Colonic mucosa (tissue), 4 donors: ENCODE data around the gene KIF19. TPM values are rescaled to one million over a fixed set of nuclear protein-coding genes. Genes with fewer than 3 reads are reported as not detected.

Source experiments
- DNase-seq: peaks from one replicate; pipeline ENCODE4 v3.0.0-alpha.2; 2020
- H3K27ac ChIP-seq: fragments of 200-600 bp; one replicate; pipeline ENCODE4 v1.8.0; 2021
- H3K27me3 ChIP-seq: fragments of 200-600 bp; one replicate; pipeline ENCODE4 v1.8.0; 2021
- H3K36me3 ChIP-seq: fragments of 200-600 bp; one replicate; pipeline ENCODE4 v1.8.0; 2021
- H3K4me1 ChIP-seq: fragments of 200-600 bp; one replicate; pipeline ENCODE4 v1.8.0; 2021; ENCODE audit warnings: mild to moderate bottlenecking
- H3K4me3 ChIP-seq: fragments of 200-600 bp; one replicate; pipeline ENCODE4 v1.8.0; 2021
- H3K9ac ChIP-seq, 2 donors: one replicate each; pipeline ENCODE4 v1.7.0; 2013; ENCODE audit warnings: control low read depth in 2 of 2, low read depth in 2 of 2, low read length in 2 of 2
- H3K9me3 ChIP-seq: fragments of 200-600 bp; one replicate; pipeline ENCODE4 v1.8.0; 2021
- CTCF ChIP-seq: fragments of 200-600 bp; IDR thresholded peaks from one replicate; pipeline ENCODE4 v1.8.0; 2022; ENCODE audit warnings: antibody characterized with exemption, mild to moderate bottlenecking
- intact Hi-C: fragments of 100-400 bp; cut with DNase I; formaldehyde crosslinking; loops from one replicate; pipeline ENCODE4 v1.14.1; 2022
- total RNA-seq, 2 donors: library from RNA; stranded (reverse); fragmentation: NEBNext Ultra II Directional in 1 of 2; extraction: Animal tissue kit (Norgen Biotek cat#: 25700) in 1 of 2; gene quantifications; one replicate each; pipeline ENCODE4 v1.2.1, GENCODE V29; 2021
- donor health status: healthy.
- donor health status: DM: no; HTN: no; CAD: no.
- donor health status: DM: no; HTN: no; CAD: no.

KIF19 gene
- total RNA-seq, 2 donors from 2014 or later = 2.6 to 3.2 TPM

- no peak for TF ChIP-seq CTCF
- DNase-seq = peak; percentile 67
- no peak overlapping the region for H3K4me3 ChIP-seq
- H3K9me3 ChIP-seq = no peaks in the 10 kb centered on the region
- intact Hi-C loops = no loop called here
- no peaks in the 10 kb centered on the region for H3K36me3 ChIP-seq
- peak overlapping the region in 1 of 2 donors; percentile 68 for H3K9ac ChIP-seq
- peaks cover 23% of the 10 kb centered on the region for H3K4me1 ChIP-seq
- H3K27me3 ChIP-seq = no peaks in the 10 kb centered on the region
- H3K27ac ChIP-seq = peak overlapping the region; percentile 88
Observed at GRCh38 chr17:74380959-74381808, 55.2 kb downstream of the KIF19 start.

- DNase-seq = no peak
- Histone ChIP-seq H3K4me1 (peaks cover 32% of the 10 kb centered on the region), H3K36me3 (no peaks in the 10 kb centered on the region), H3K27ac (no peak overlapping the region), H3K9ac (no peak overlapping the region), H3K4me3 (no peak overlapping the region), H3K27me3 (no peaks in the 10 kb centered on the region), H3K9me3 (no peaks in the 10 kb centered on the region)
- TF ChIP-seq CTCF = no peak
- intact Hi-C loops = no loop called here
Observed at GRCh38 chr17:74383141-74383540, 57.1 kb downstream of the KIF19 start.

GRCh38 chr17:74385201-74385600 is 59.2 kb downstream of the KIF19 start:
- no peak overlapping the region for H3K27ac ChIP-seq
- H3K4me1 ChIP-seq = peaks cover 21% of the 10 kb centered on the region
- no peaks in the 10 kb centered on the region for H3K36me3 ChIP-seq
- no peaks in the 10 kb centered on the region for H3K27me3 ChIP-seq
- no peak overlapping the region for H3K9ac ChIP-seq
- H3K4me3 ChIP-seq = no peak overlapping the region
- intact Hi-C loops = no loop called here
- DNase-seq = no peak
- TF ChIP-seq CTCF = no peak
- no peaks in the 10 kb centered on the region for H3K9me3 ChIP-seq

GRCh38 chr17:74386386-74386785 is 60.4 kb downstream of the KIF19 start:
- DNase-seq = no peak
- TF ChIP-seq CTCF = no peak
- no peaks in the 10 kb centered on the region for H3K36me3 ChIP-seq
- no peak overlapping the region for H3K27ac ChIP-seq
- H3K9ac ChIP-seq = no peak overlapping the region
- H3K4me1 ChIP-seq = peaks cover 11% of the 10 kb centered on the region
- H3K4me3 ChIP-seq = no peak overlapping the region
- intact Hi-C loops = no loop called here
- H3K9me3 ChIP-seq = no peaks in the 10 kb centered on the region
- H3K27me3 ChIP-seq = no peaks in the 10 kb centered on the region

- Histone ChIP-seq H3K9me3 (no peaks in the 10 kb centered on the region), H3K4me1 (peaks cover 8% of the 10 kb centered on the region), H3K27me3 (no peaks in the 10 kb centered on the region), H3K36me3 (no peaks in the 10 kb centered on the region), H3K4me3 (no peak overlapping the region), H3K9ac (no peak overlapping the region), H3K27ac (no peak overlapping the region)
- no peak for TF ChIP-seq CTCF
- DNase-seq = peak; percentile 65
- intact Hi-C loops = no loop called here
Observed at GRCh38 chr17:74387365-74388218, 61.6 kb downstream of the KIF19 start.
